Measurements from ENCODE around the gene LRRK2.
"Not testable (repeated sequence)": the region's sequence is repeated elsewhere in the genome, so short reads cannot be mapped to it uniquely, and the experiment has no call there.

LRRK2 gene

GRCh38 chr12:40224439-40225291 lies at the start of gene LRRK2:
LRRK2 (plus strand) TSS chr12:40224997; CDS start chr12:40225132, 135 bp downstream.
- peak; percentile 79 for DNase-seq

- DNase-seq: no peak
Observed at GRCh38 chr12:40175045-40175444, 49.8 kb upstream of the LRRK2 start.

- no peak for DNase-seq
Observed at GRCh38 chr12:40175489-40175888, 49.3 kb upstream of the LRRK2 start.

DNA sequence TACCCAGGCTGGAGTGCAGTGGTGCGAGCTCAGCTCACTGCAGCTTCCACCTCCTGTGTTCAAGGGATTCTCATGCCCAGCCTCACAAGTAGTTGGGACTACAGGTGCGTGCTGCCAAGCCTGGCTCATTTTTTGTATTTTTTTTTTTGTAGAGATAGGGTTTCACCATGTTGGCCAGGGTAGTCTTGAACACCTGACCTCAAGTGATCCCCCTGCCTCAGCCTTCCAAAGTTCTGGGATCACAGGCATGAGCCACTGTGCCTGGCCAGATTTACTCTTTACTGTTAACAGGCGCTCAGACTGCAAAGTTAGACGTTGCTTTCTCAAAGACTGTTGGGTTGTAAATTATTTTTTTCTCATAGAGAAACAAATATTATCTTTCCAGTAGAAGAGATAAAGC lies 46.1 kb upstream of the LRRK2 start:
- no peak for DNase-seq

DNA sequence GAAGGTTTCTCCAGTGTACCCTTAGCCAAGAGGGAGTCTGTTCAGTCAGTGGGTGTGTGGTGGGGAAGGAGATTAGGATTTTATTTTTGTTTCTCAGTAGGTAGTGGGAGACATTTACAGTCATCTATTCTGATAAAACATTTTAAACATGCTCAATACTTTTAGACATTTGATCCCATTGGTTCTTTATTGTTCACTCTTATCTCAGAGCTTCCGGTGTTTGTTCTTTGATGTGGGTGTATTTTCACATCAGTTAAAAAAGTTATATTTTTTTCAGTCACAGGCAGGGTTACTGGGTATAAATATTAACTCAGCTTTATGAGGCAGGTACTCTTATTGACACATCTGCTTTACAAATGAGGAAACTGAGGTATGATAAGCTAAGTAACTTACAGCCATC lies 43.3 kb upstream of the LRRK2 start:
- DNase-seq: no peak

- DNase-seq: no peak
Observed at GRCh38 chr12:40183715-40184114, 41.1 kb upstream of the LRRK2 start.

GRCh38 chr12:40184493-40185302 lies 40.1 kb upstream of the LRRK2 start:
- DNase-seq: no peak

DNA sequence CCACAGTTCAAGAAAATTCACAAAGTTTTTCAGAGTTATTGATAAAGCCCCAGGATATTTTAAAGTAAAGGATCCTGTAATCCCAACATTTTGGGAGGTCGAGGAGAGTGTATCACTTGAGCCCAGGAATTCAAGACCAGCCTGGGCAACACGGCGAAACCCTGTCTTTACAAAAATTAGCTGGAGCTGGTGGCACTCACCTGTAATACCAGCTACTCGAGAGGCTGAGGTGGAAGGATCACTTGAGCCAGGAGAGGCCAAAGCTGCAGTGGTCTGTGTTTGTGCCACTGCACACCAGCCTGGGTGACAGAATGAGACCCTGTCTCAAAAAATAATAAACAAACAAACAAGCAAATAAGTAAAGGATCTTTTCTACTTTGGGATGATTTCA lies 39.5 kb upstream of the LRRK2 start:
- no peak for DNase-seq

DNA sequence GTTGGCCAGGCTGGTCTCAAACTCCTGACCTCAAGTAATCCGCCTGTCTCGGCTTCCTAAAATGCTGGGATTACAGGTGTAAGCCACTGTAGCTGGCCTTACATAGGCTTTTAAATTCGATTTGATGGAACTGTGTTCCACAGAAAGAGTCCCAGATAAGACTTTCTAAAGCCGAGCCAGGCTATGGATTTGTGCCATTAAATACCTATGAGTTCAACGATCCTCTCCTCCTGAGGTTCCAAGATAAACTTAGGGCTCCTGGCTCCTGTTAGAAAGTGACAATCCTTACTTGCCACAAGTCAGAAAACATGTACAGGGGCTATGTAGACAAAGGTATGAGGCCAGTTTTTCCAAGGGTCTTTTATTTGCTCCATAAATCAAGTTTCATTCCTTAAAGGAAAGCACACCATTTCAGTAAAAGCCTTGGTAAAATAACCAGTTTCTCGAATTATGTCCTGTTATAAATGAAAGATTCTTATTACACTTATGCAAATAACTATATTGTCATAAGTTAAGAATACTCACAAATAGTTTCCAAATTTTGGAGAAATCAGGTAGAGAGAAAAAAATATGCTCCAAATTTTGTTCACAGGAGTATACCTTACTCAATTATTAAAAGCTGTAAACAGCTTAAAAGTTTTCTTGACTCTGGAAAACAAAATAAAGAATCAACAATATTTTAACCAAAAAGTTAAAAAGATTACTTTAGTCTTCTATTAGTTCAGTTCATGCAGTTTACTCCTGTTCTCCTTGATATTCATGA lies 36.1 kb upstream of the LRRK2 start:
- no peak for DNase-seq

DNA sequence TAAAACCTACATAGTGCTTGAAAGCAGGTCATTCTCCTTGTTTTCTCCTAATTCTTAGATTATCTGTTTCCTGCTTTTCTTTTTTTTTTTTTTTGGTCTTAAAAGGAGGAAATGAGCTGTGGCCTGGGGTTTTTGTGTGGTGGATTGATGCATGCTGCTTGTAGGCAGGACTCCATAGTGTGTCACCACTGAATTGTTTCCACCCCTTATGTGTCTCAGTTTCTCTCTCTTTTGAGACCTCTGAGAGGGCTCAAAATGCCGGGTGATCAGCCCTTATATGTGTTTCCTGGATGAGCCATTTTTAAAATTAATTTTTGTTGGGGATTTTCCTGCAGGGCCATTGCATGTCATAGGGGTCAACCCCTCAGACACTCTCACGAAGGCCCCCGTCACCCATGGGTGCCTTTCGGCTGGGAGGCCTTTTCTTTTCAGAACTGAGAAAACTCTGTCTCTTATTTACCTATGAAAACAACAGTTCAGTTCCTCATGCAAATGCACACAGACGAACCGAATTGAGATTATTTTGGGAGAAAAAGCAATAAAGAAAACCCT lies 32.0 kb upstream of the LRRK2 start:
- no peak for DNase-seq

DNA sequence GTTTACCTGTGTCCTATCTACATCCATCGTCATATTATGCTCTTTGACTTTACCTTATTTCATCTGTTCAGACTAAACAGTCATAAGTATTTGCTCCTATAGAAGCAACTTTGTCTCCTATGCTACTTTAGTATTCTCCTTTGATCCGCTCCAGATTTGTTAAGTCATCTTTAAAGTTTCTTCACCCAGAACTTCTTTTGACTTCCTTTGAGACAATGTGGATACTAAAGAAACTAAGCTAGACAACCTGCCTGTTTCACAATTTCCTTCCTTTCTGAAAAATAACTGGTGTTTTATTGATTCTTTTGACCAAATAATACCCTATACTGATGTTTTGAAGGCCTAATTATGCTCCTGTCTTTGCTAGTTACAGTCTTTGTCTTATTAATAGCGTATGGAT lies 30.0 kb upstream of the LRRK2 start:
- DNase-seq: no peak

- DNase-seq: no peak
Observed at GRCh38 chr12:40197590-40197989, 27.2 kb upstream of the LRRK2 start.

- peak; percentile 13 for DNase-seq
Observed at GRCh38 chr12:40198601-40199000, 26.2 kb upstream of the LRRK2 start.

GRCh38 chr12:40202095-40203059 lies 22.4 kb upstream of the LRRK2 start:
- no peak for DNase-seq

- no peak for DNase-seq
Observed at GRCh38 chr12:40203060-40203430, 21.8 kb upstream of the LRRK2 start.

GRCh38 chr12:40204337-40204736 lies 20.5 kb upstream of the LRRK2 start:
- no peak for DNase-seq

DNA sequence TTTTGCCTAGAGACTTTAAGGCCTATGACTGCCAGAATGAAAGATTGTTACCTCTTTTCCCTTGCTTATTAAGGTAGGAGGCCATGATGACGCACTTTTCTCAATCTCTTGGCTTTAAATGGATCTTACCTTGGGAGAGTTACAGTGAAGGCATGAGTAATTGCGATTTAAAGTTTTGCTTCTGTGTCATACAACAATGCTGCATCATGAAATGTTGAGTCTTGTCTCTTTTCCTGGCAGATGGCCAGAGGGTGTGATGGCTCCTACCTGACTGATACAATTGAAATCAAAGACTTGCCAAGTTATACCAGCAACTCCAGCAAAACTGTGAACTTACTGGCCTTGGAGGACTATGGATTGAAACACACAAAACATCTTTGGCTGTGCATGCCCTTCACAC lies 17.2 kb upstream of the LRRK2 start:
- DNase-seq: no peak

DNA sequence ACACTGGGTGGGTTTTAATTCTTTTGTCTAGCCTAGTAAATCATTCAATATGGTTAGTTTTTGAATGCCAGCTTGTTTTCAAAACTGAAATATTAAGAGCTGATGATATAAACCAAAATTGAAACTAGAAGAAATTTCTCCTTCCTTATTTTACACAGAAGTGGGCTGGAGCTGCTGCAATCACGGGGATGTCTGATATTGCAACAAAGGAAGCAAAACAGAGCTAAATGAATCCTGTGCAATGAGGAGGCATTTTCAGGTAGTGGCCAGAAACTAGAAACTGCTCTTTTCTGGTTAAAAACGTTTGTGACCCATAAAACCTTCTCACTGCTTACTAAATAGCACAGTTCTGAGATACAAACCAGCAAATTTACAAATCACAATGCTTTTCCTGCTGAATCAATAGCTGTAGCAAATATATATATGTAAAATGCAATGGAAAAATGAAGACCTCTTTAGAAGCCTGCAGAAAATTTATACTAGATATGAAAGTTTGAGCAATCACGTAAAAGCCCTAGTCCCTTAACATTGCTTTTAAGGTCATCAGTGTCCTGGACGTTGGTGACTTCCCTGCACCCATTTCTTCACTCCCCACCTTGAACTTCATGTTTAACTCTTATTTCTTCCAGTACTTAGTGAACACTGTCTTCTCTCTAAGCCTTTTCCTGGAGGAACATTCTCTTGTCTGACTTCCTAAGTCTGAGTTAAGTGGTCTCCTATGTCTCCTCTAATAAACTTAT lies 15.9 kb upstream of the LRRK2 start:
- no peak for DNase-seq

GRCh38 chr12:40209886-40210285 lies 14.9 kb upstream of the LRRK2 start:
- no peak for DNase-seq

GRCh38 chr12:40211186-40211585 lies 13.6 kb upstream of the LRRK2 start:
- DNase-seq: not testable (repeated sequence)

GRCh38 chr12:40212566-40212965 lies 12.2 kb upstream of the LRRK2 start:
- peak; percentile 14 for DNase-seq

All from DMS53 (cell line).